ENCODE data around the gene RBBP8NL.

DNA sequence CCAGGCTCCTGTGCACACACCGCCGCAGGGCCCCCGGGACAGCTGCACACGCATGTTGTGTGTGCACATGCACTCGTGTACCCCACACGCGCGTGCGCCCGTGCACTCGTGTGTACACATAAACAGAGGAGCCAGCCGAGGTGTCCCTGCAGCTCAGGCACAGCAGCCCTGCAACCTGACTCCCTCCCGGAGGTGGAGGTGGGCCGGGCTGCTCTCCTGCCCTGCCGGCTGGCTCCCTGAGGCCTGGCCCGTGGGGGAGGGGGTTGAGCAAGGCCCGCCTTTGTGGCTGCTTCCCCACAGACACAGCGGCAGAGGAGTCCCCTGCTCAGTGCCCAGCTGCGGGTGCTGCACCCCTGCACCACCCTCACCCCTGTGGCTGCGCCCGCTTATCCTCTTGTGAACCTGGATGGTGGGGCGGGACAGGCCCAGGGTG, 624 bp downstream of the RBBP8NL start:
- TF ChIP-seq TAF1 (IDR thresholded peaks at IDR 0.05; ENCODE audit: borderline replicate concordance, low read depth, low read length) (no peak), POLR2A (IDR thresholded peaks at IDR 0.05; ENCODE audit: low read depth, low read length) (no peak)

Data from GM12892 (cell line).